ENCODE data around the gene GRAMD4.
A peak's percentile ranks its signal among the peaks of the same experiment; 100 is the strongest.

Gene GRAMD4

GRCh38 chr22:46584081-46584921 is 35.9 kb upstream of the GRAMD4 start:
- no peak for DNase-seq

GRCh38 chr22:46585340-46586122 is 34.7 kb upstream of the GRAMD4 start:
- DNase-seq, result no peak

GRCh38 chr22:46586123-46586519 is 34.1 kb upstream of the GRAMD4 start:
- DNase-seq, result no peak

GRCh38 chr22:46586531-46587011 is 33.6 kb upstream of the GRAMD4 start:
- no peak for DNase-seq

- no peak for DNase-seq
These were observed 33.1 kb upstream of the GRAMD4 start for GRCh38 chr22:46587061-46587460.

- no peak for DNase-seq
These were observed 32.5 kb upstream of the GRAMD4 start for GRCh38 chr22:46587492-46588278.

- no peak for DNase-seq
These were observed 31.7 kb upstream of the GRAMD4 start for GRCh38 chr22:46588279-46589140.

- no peak for DNase-seq
These were observed 30.9 kb upstream of the GRAMD4 start for GRCh38 chr22:46589141-46589748.

- DNase-seq, result no peak
These were observed 30.3 kb upstream of the GRAMD4 start for GRCh38 chr22:46589871-46590271.

- no peak for DNase-seq
These were observed 29.9 kb upstream of the GRAMD4 start for GRCh38 chr22:46590334-46590733.

- DNase-seq, result no peak
These were observed 28.3 kb upstream of the GRAMD4 start for GRCh38 chr22:46591930-46592329.

- peak; percentile 48 to 55 for DNase-seq
These were observed 27.8 kb upstream of the GRAMD4 start for GRCh38 chr22:46592390-46592872.

- DNase-seq, result peak in 1 of 2 donors; percentile 65
These were observed 26.9 kb upstream of the GRAMD4 start for GRCh38 chr22:46593211-46593681.

GRCh38 chr22:46593996-46594946 is 25.9 kb upstream of the GRAMD4 start:
- no peak for DNase-seq

- no peak for DNase-seq
These were observed 25.3 kb upstream of the GRAMD4 start for GRCh38 chr22:46594947-46595298.

GRCh38 chr22:46595545-46595944 is 24.6 kb upstream of the GRAMD4 start:
- no peak for DNase-seq

- no peak for DNase-seq
These were observed 24.1 kb upstream of the GRAMD4 start for GRCh38 chr22:46596032-46596441.

- DNase-seq, result no peak
These were observed 23.4 kb upstream of the GRAMD4 start for GRCh38 chr22:46596819-46597218.

GRCh38 chr22:46598224-46598623 is 22.0 kb upstream of the GRAMD4 start:
- DNase-seq, result no peak
